ENCODE data around the gene RASGRP2. TPM values are rescaled to one million over a fixed set of nuclear protein-coding genes. Genes with fewer than 3 reads are reported as not detected.

The RASGRP2 gene
- total and polyA plus RNA-seq, 2 donors (not counting 1 experiment from before 2014, with no cell fraction given): 1.2 to 5.2 TPM

DNA sequence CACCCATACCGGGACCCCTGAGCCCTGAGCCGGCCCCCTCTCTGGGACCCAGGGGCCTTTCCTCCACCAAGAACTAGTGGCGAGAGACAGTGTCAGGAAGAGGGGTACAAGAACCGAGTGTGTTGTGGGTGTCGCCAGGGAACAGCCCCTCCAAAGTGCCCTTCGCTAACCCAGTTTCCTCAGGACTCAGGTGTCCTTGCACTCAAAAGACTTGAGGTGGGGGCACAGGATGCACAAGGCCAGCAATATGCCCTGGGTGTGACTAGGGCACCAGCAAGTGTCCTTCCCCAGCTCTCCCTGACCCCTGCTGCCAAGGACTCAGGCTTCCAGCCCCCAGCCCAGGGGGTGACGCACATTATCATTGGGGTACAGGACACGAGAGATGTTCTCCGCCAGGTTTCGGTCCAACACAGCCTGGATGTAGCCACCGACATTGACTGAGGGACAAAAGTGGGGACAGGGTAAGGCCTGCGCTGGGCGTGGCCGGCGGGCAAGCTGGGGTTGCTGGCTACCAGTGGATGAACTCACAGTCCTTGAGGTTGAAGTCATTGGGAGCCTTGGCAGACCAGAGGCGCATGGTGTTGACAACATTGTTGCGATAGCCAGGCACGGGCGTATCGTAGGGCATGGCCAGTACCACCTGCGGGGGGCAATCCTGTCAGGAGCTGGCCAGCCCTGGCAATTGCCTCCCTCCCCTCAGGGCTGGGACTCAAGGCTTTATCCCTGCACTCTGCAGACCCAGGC lies 11.1 kb upstream of the RASGRP2 start:
- DNase-seq (ENCODE audit: low read depth in 2 of 2): no peak
- no peak for TF ChIP-seq EZH2 (IDR thresholded peaks at IDR 0.05; ENCODE audit: low read length, missing control alignments)

GRCh38 chr11:64754124-64754918 lies 10.4 kb upstream of the RASGRP2 start:
- Histone ChIP-seq H3K9me3 (ENCODE audit: control insufficient read depth, insufficient read depth, low read depth, low read length) (no peaks in the 10 kb centered on the region), H3K36me3 (ENCODE audit: control insufficient read depth, insufficient read depth, low read length) (no peaks in the 10 kb centered on the region)
- no peak for DNase-seq (ENCODE audit: low read depth in 2 of 2)

More for the DNA sequence above, 11.1 kb upstream of the RASGRP2 start:
- Histone ChIP-seq H3K27ac (ENCODE audit: insufficient read depth, low read length) (no peak overlapping the region), H3K79me2 (ENCODE audit: control insufficient read depth, insufficient read depth, low read length) (no peaks in the 10 kb centered on the region), H3K36me3 (ENCODE audit: control insufficient read depth, insufficient read depth, low read length) (no peaks in the 10 kb centered on the region), H3K27me3 (ENCODE audit: control insufficient read depth, insufficient read depth, low read length) (no peaks in the 10 kb centered on the region), H3K4me2 (ENCODE audit: extremely low read depth, insufficient read depth, low read length) (no peak overlapping the region), H3K4me1 (ENCODE audit: control insufficient read depth, extremely low read depth, insufficient read depth, low read length) (peaks cover 8% of the 10 kb centered on the region), H3K9ac (ENCODE audit: insufficient read depth, low read length) (no peak overlapping the region), H3K9me3 (ENCODE audit: control insufficient read depth, insufficient read depth, low read depth, low read length) (no peaks in the 10 kb centered on the region), H3K4me3 (replicated peaks in 1 of 4; ENCODE audit: control extremely low read depth in 1 of 4, insufficient read depth in 1 of 4, low read depth in 3 of 4, low read length in 4 of 4) (no peak overlapping the region), H2AFZ (ENCODE audit: low read length) (no peak overlapping the region), H4K20me1 (ENCODE audit: control insufficient read depth, extremely low read depth, insufficient read depth, low read length) (no peaks in the 10 kb centered on the region)

DNA sequence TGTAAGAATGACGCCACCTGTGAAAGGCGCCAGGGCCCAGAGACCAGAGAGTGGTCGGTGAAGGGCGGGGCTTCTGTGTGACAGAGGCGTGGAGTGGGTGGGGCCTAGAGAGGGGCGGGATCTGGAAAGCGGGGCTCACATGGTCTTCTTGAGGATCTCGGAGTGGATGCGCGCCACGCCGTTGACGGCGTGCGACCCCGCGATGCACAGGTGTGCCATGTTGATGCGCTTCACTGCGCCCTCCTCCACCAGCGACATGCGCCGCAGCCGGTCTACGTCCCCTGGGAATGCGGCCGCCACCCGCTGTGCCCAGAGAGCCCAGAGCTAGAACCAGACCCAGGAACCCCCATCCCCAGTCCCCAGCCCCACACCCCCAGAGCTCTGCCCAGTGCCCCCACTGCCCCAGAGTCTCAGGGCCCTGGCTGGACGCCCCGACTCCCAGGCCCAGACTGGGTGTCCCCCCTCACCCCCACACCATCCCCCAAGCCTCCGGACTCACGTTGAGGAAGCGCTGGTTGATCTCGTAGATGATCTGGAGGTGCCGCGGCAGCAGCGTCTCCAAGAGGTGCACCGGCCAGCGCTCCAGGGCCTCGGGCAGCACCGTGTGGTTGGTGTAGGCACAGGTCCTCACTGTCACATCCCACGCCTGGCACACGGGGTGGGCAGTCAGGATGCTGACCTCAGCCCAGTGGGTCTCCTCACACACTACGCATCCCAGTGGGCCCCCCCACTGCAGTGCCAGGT lies 9.6 kb upstream of the RASGRP2 start:
- Histone ChIP-seq H3K27ac (ENCODE audit: insufficient read depth, low read length) (no peak overlapping the region), H3K4me1 (ENCODE audit: control insufficient read depth, extremely low read depth, insufficient read depth, low read length) (no peaks in the 10 kb centered on the region), H3K79me2 (ENCODE audit: control insufficient read depth, insufficient read depth, low read length) (no peaks in the 10 kb centered on the region), H4K20me1 (ENCODE audit: control insufficient read depth, extremely low read depth, insufficient read depth, low read length) (no peaks in the 10 kb centered on the region), H3K27me3 (ENCODE audit: control insufficient read depth, insufficient read depth, low read length) (no peaks in the 10 kb centered on the region), H3K4me3 (replicated peaks in 1 of 4; ENCODE audit: control extremely low read depth in 1 of 4, insufficient read depth in 1 of 4, low read depth in 3 of 4, low read length in 4 of 4) (no peak overlapping the region), H3K36me3 (ENCODE audit: control insufficient read depth, insufficient read depth, low read length) (no peaks in the 10 kb centered on the region), H3K4me2 (ENCODE audit: extremely low read depth, insufficient read depth, low read length) (no peak overlapping the region), H3K9me3 (ENCODE audit: control insufficient read depth, insufficient read depth, low read depth, low read length) (no peaks in the 10 kb centered on the region), H3K9ac (ENCODE audit: insufficient read depth, low read length) (no peak overlapping the region), H2AFZ (ENCODE audit: low read length) (no peak overlapping the region)
- DNase-seq (ENCODE audit: low read depth in 2 of 2): no peak
- TF ChIP-seq CTCF (conservative IDR thresholded peaks at IDR 0.05 in 1 of 2, IDR thresholded peaks at IDR 0.05 in 1 of 2; ENCODE audit: low read depth in 1 of 2, low read length in 2 of 2): no peak
- TF ChIP-seq EZH2 (IDR thresholded peaks at IDR 0.05; ENCODE audit: low read length, missing control alignments): no peak

More at GRCh38 chr11:64754124-64754918, 10.4 kb upstream of the RASGRP2 start:
- TF ChIP-seq CTCF (conservative IDR thresholded peaks at IDR 0.05 in 1 of 2, IDR thresholded peaks at IDR 0.05 in 1 of 2; ENCODE audit: low read depth in 1 of 2, low read length in 2 of 2) (no peak), EZH2 (IDR thresholded peaks at IDR 0.05; ENCODE audit: low read length, missing control alignments) (no peak)
- Histone ChIP-seq H3K9ac (ENCODE audit: insufficient read depth, low read length) (no peak overlapping the region), H3K79me2 (ENCODE audit: control insufficient read depth, insufficient read depth, low read length) (no peaks in the 10 kb centered on the region), H2AFZ (ENCODE audit: low read length) (no peak overlapping the region), H3K4me2 (ENCODE audit: extremely low read depth, insufficient read depth, low read length) (no peak overlapping the region), H3K4me1 (ENCODE audit: control insufficient read depth, extremely low read depth, insufficient read depth, low read length) (peaks cover 1% of the 10 kb centered on the region), H3K27me3 (ENCODE audit: control insufficient read depth, insufficient read depth, low read length) (no peaks in the 10 kb centered on the region), H3K4me3 (replicated peaks in 1 of 4; ENCODE audit: control extremely low read depth in 1 of 4, insufficient read depth in 1 of 4, low read depth in 3 of 4, low read length in 4 of 4) (no peak overlapping the region), H4K20me1 (ENCODE audit: control insufficient read depth, extremely low read depth, insufficient read depth, low read length) (no peaks in the 10 kb centered on the region), H3K27ac (ENCODE audit: insufficient read depth, low read length) (no peak overlapping the region)
